A172 (cell line): ENCODE results near the gene ANXA1. TPM values are rescaled to one million over a fixed set of nuclear protein-coding genes. Genes with fewer than 3 reads are reported as not detected.

Source experiments
- DNase-seq: peaks from one replicate; pipeline ENCODE4 v3.0.0-alpha.2; 2015; ENCODE audit warnings: low spot score
- total RNA-seq: library from RNA; depleted of rRNA; stranded (reverse); fragments of >200 nt; shearing (Covaris generic); gene quantifications from 2 replicates; pipeline ENCODE4 v1.2.3, GENCODE V29; 2014

ANXA1 gene
- total RNA-seq, 1 experiment from 2014 or later = 1,111 TPM

GRCh38 chr9:73168298-73168934, 16.8 kb downstream of the ANXA1 start:
- DNase-seq = no peak

- DNase-seq = no peak
Observed at GRCh38 chr9:73170185-73170957, 18.7 kb downstream of the ANXA1 start.

- DNase-seq = no peak
Observed at GRCh38 chr9:73172901-73173215, 21.2 kb downstream of the ANXA1 start.

GRCh38 chr9:73173557-73174329, 22.1 kb downstream of the ANXA1 start:
- DNase-seq = no peak

- no peak for DNase-seq
Observed at GRCh38 chr9:73174330-73174980, 22.8 kb downstream of the ANXA1 start.

GRCh38 chr9:73176450-73176875, 24.8 kb downstream of the ANXA1 start:
- peak; percentile 96 for DNase-seq

- no peak for DNase-seq
Observed at GRCh38 chr9:73178044-73178443, 26.4 kb downstream of the ANXA1 start.

- DNase-seq = peak; percentile 21
Observed at GRCh38 chr9:73179589-73179988, 27.9 kb downstream of the ANXA1 start.

- peak; percentile 48 for DNase-seq
Observed at GRCh38 chr9:73180403-73180802, 28.7 kb downstream of the ANXA1 start.

GRCh38 chr9:73182928-73183327, 31.3 kb downstream of the ANXA1 start:
- no peak for DNase-seq

GRCh38 chr9:73183428-73183827, 31.8 kb downstream of the ANXA1 start:
- DNase-seq = no peak

- DNase-seq = peak; percentile 48
Observed at GRCh38 chr9:73183917-73184861, 32.5 kb downstream of the ANXA1 start.

GRCh38 chr9:73191109-73191508, 39.4 kb downstream of the ANXA1 start:
- DNase-seq = peak; percentile 39

- no peak for DNase-seq
Observed at GRCh38 chr9:73194284-73194683, 42.6 kb downstream of the ANXA1 start.

GRCh38 chr9:73199448-73199847, 47.8 kb downstream of the ANXA1 start:
- DNase-seq = no peak

- DNase-seq = peak; percentile 49
Observed at GRCh38 chr9:73199886-73200285, 48.2 kb downstream of the ANXA1 start.

- DNase-seq = peak; percentile 39
Observed at GRCh38 chr9:73200694-73201452, 49.2 kb downstream of the ANXA1 start.

GRCh38 chr9:73202980-73203379, 51.3 kb downstream of the ANXA1 start:
- DNase-seq = no peak

GRCh38 chr9:73204936-73205335, 53.3 kb downstream of the ANXA1 start:
- DNase-seq = no peak

GRCh38 chr9:73206851-73207250, 55.2 kb downstream of the ANXA1 start:
- DNase-seq = no peak
